Measurements from ENCODE around the gene NLE1. TPM values are rescaled to one million over a fixed set of nuclear protein-coding genes. Genes with fewer than 3 reads are reported as not detected.
"Not testable (repeated sequence)": the region's sequence is repeated elsewhere in the genome, so short reads cannot be mapped to it uniquely, and the experiment has no call there.

Gene NLE1
- polyA plus RNA-seq, 1 donor, result 15.4 TPM

- no peak for DNase-seq
Observed at GRCh38 chr17:35129154-35129972, 12.7 kb downstream of the NLE1 start.

- no peak for DNase-seq
Observed at GRCh38 chr17:35127751-35128514, 14.2 kb downstream of the NLE1 start.

- no peak for DNase-seq
Observed at GRCh38 chr17:35121315-35121714, 20.8 kb downstream of the NLE1 start, which contains the start of gene FNDC8. FNDC8 (plus strand) TSS chr17:35121615; CDS start chr17:35121694, 79 bp downstream.

GRCh38 chr17:35119370-35120165 lies 22.5 kb downstream of the NLE1 start, which contains the start of gene RAD51D:
RAD51D (minus strand) TSS chr17:35119860; CDS start chr17:35119613, 247 bp downstream.
- peak; percentile 75 for DNase-seq

GRCh38 chr17:35117984-35118383 lies 24.1 kb downstream of the NLE1 start:
- no peak for DNase-seq

GRCh38 chr17:35116845-35117244 lies 25.3 kb downstream of the NLE1 start:
- DNase-seq, result no peak

GRCh38 chr17:35110791-35111190 lies 31.3 kb downstream of the NLE1 start:
- DNase-seq, result not testable (repeated sequence)

GRCh38 chr17:35104844-35105450 lies 37.2 kb downstream of the NLE1 start:
- DNase-seq, result no peak

GRCh38 chr17:35103271-35103670 lies 38.8 kb downstream of the NLE1 start:
- no peak for DNase-seq

GRCh38 chr17:35101725-35102124 lies 40.4 kb downstream of the NLE1 start:
- no peak for DNase-seq

GRCh38 chr17:35101036-35101435 lies 41.1 kb downstream of the NLE1 start:
- DNase-seq, result no peak

GRCh38 chr17:35099908-35100307 lies 42.2 kb downstream of the NLE1 start:
- DNase-seq, result no peak

- DNase-seq, result no peak
Observed at GRCh38 chr17:35097776-35098175, 44.3 kb downstream of the NLE1 start.

- no peak for DNase-seq
Observed at GRCh38 chr17:35095741-35096140, 46.4 kb downstream of the NLE1 start.

GRCh38 chr17:35094902-35095301 lies 47.2 kb downstream of the NLE1 start:
- DNase-seq, result no peak

GRCh38 chr17:35090707-35091106 lies 51.4 kb downstream of the NLE1 start:
- not testable (repeated sequence) for DNase-seq

GRCh38 chr17:35089586-35090296 lies 52.4 kb downstream of the NLE1 start:
- no peak for DNase-seq

- peak; percentile 87 for DNase-seq
Observed at GRCh38 chr17:35088881-35089585, 53.1 kb downstream of the NLE1 start.

GRCh38 chr17:35088356-35088880 lies 53.7 kb downstream of the NLE1 start:
- DNase-seq, result peak; percentile 50

GRCh38 chr17:35087731-35088355 lies 54.3 kb downstream of the NLE1 start:
- no peak for DNase-seq

All from left kidney (tissue), 2 donors.